Prostate gland (tissue), 2 donors: ENCODE results near the gene ARHGEF3. TPM values are rescaled to one million over a fixed set of nuclear protein-coding genes. Genes with fewer than 3 reads are reported as not detected.

Source experiments
- DNase-seq: peaks from one replicate; pipeline ENCODE4 v3.0.0-alpha.2; 2019; ENCODE audit warnings: low spot score
- H3K27ac ChIP-seq, 2 donors: fragments of 200-600 bp; sonication (generic); 2 replicates each; pipeline ENCODE4 v1.5.1; 2017 to 2019
- H3K27me3 ChIP-seq: fragments of 200-600 bp; sonication (generic); replicated peaks from 2 replicates; pipeline ENCODE4 v1.5.1; 2019; ENCODE audit not compliant: insufficient read depth
- H3K36me3 ChIP-seq, 2 donors: fragments of 200-600 bp; sonication (generic); 1 replicate in 1 of 2; 2 replicates in 1 of 2; pipeline versions ENCODE4 v1.5.1 to v1.8.1; 2017 to 2019
- H3K4me1 ChIP-seq: fragments of 200-600 bp; sonication (generic); replicated peaks from 2 replicates; pipeline ENCODE4 v1.5.1; 2019
- H3K4me3 ChIP-seq, 2 donors: fragments of 200-600 bp; sonication (generic); 2 replicates each; pipeline ENCODE4 v1.5.1; 2017 to 2019
- H3K9me3 ChIP-seq: fragments of 200-600 bp; sonication (generic); 2 replicates; pipeline ENCODE4 v1.5.1; 2017
- CTCF ChIP-seq, 4 experiments: fragments of 200-600 bp in 2 of 4; fragments of 450-650 bp in 2 of 4; sonication (generic) in 2 of 4; IDR thresholded peaks; 1 replicate in 3 of 4; 2 replicates in 1 of 4; pipeline ENCODE4 v1.5.1; 2016 to 2019; ENCODE audit warnings: antibody characterized with exemption in 4 of 4, mild to moderate bottlenecking in 2 of 4, moderate library complexity in 2 of 4
- POLR2A ChIP-seq: fragments of 450-650 bp; IDR thresholded peaks from one replicate; pipeline ENCODE4 v1.6.1; 2016; ENCODE audit warnings: antibody characterized with exemption, mild to moderate bottlenecking
- POLR2AphosphoS5 ChIP-seq: sonication (generic); formaldehyde crosslinking; IDR thresholded peaks from one replicate; pipeline ENCODE4 v1.6.1; 2017; ENCODE audit warnings: antibody characterized with exemption
- WGBS: methylation state at CpG from one replicate; pipeline ENCODE4 v1.1.5; 2018; 5-methylcytosine and 5-hydroxymethylcytosine counted together
- intact Hi-C: fragments of 100-400 bp; cut with DNase I; formaldehyde crosslinking; loops from one replicate; pipeline ENCODE4 v1.14.2; 2022
- total RNA-seq, 2 donors: library from RNA; depleted of rRNA; stranded (reverse); fragments of >200 nt; gene quantifications; one replicate each; pipeline ENCODE4 v1.1.0, GENCODE V29; 2016

The ARHGEF3 gene
- total RNA-seq, 2 donors from 2014 or later: 21.6 to 59.4 TPM

- Histone ChIP-seq H3K27me3 (no peaks in the 10 kb centered on the region), H3K4me3 (no peak overlapping the region), H3K4me1 (no peaks in the 10 kb centered on the region), H3K36me3 (no peaks in the 10 kb centered on the region), H3K9me3 (no peaks in the 10 kb centered on the region), H3K27ac (no peak overlapping the region)
- WGBS: 95% methylated on average over 2 of the region's 2 CpGs
- no peak for DNase-seq
- TF ChIP-seq CTCF (IDR thresholded peaks at IDR 0.05): no peak
- no peak for TF ChIP-seq POLR2A
- TF ChIP-seq POLR2AphosphoS5: no peak
- intact Hi-C loops: no loop called here
These were observed 37.6 kb downstream of the ARHGEF3 start for GRCh38 chr3:56764184-56764583.

GRCh38 chr3:56763233-56763632, 38.5 kb downstream of the ARHGEF3 start:
- Histone ChIP-seq H3K36me3 (no peaks in the 10 kb centered on the region), H3K27ac (no peak overlapping the region), H3K27me3 (no peaks in the 10 kb centered on the region), H3K9me3 (no peaks in the 10 kb centered on the region), H3K4me1 (peaks cover 3% of the 10 kb centered on the region), H3K4me3 (no peak overlapping the region)
- intact Hi-C loops: no loop called here
- TF ChIP-seq CTCF (IDR thresholded peaks at IDR 0.05) (no peak), POLR2A (no peak), POLR2AphosphoS5 (no peak)
- no peak for DNase-seq
- 67% methylated on average over 2 of the region's 2 CpGs for WGBS

- H3K27ac ChIP-seq: no peak overlapping the region
These were observed 39.0 kb downstream of the ARHGEF3 start for GRCh38 chr3:56762718-56763117.

GRCh38 chr3:56761887-56762651, 39.7 kb downstream of the ARHGEF3 start:
- no peak for DNase-seq
- 77% methylated on average over 11 of the region's 11 CpGs for WGBS
- intact Hi-C loops: no loop called here

More at GRCh38 chr3:56762718-56763117, 39.0 kb downstream of the ARHGEF3 start:
- Histone ChIP-seq H3K4me3 (no peak overlapping the region), H3K36me3 (no peaks in the 10 kb centered on the region), H3K4me1 (peaks cover 3% of the 10 kb centered on the region), H3K27me3 (no peaks in the 10 kb centered on the region), H3K9me3 (no peaks in the 10 kb centered on the region)
- no peak for DNase-seq
- TF ChIP-seq CTCF (IDR thresholded peaks at IDR 0.05) (no peak), POLR2A (no peak), POLR2AphosphoS5 (no peak)
- intact Hi-C loops: no loop called here
- 89% methylated on average over 1 of the region's 1 CpG for WGBS

More at GRCh38 chr3:56761887-56762651, 39.7 kb downstream of the ARHGEF3 start:
- Histone ChIP-seq H3K27me3 (no peaks in the 10 kb centered on the region), H3K27ac (no peak overlapping the region), H3K36me3 (no peaks in the 10 kb centered on the region), H3K9me3 (no peaks in the 10 kb centered on the region), H3K4me3 (no peak overlapping the region), H3K4me1 (peaks cover 3% of the 10 kb centered on the region)
- TF ChIP-seq CTCF (IDR thresholded peaks at IDR 0.05): no peak
- TF ChIP-seq POLR2AphosphoS5: no peak
- TF ChIP-seq POLR2A: no peak
